Gastroesophageal sphincter (tissue), 4 donors: ENCODE results near the gene TSPAN15. TPM values are rescaled to one million over a fixed set of nuclear protein-coding genes. Genes with fewer than 3 reads are reported as not detected.

ENCODE experiments used
- ATAC-seq: fragments of 150-250 bp; one replicate; pipeline ENCODE4 v1.9.1; 2016; ENCODE audit warnings: mild to moderate bottlenecking, moderate library complexity
- H3K27ac ChIP-seq, 4 donors: fragments of 200-600 bp; sonication (generic) in 3 of 4; 1 replicate in 3 of 4; 2 replicates in 1 of 4; pipeline ENCODE4 v1.5.1; 2016 to 2019
- H3K27me3 ChIP-seq: fragments of 200-600 bp; sonication (generic); one replicate; pipeline ENCODE4 v1.5.1; 2019
- H3K36me3 ChIP-seq, 2 donors: fragments of 200-600 bp; sonication (generic); one replicate each; pipeline ENCODE4 v1.5.1; 2019; ENCODE audit warnings: control low read depth in 1 of 2
- H3K4me1 ChIP-seq, 3 donors: fragments of 200-600 bp; sonication (generic); 1 replicate in 2 of 3; 2 replicates in 1 of 3; pipeline ENCODE4 v1.5.1; 2016 to 2019; ENCODE audit warnings: control low read depth in 2 of 3
- H3K4me3 ChIP-seq, 2 donors: fragments of 200-600 bp; sonication (generic); one replicate each; pipeline ENCODE4 v1.5.1; 2019; ENCODE audit warnings: mild to moderate bottlenecking in 1 of 2, moderate library complexity in 1 of 2
- H3K9me3 ChIP-seq, 3 donors: fragments of 200-600 bp; sonication (generic); one replicate each; pipeline ENCODE4 v1.5.1; 2017 to 2019; ENCODE audit warnings: control low read depth in 2 of 3
- CTCF ChIP-seq, 4 experiments: fragments of 200-600 bp in 2 of 4; fragments of 450-650 bp in 2 of 4; sonication (generic) in 1 of 4; IDR thresholded peaks; one replicate each; pipeline ENCODE4 v1.5.1; 2017 to 2019; ENCODE audit warnings: antibody characterized with exemption in 4 of 4, mild to moderate bottlenecking in 2 of 4, moderate library complexity in 2 of 4
- EP300 ChIP-seq: sonication (generic); formaldehyde crosslinking; IDR thresholded peaks from one replicate; pipeline ENCODE4 v1.6.1; 2017; ENCODE audit warnings: antibody characterized with exemption, mild to moderate bottlenecking
- POLR2A ChIP-seq, 2 donors: fragments of 450-650 bp; IDR thresholded peaks; one replicate each; pipeline ENCODE4 v1.6.1; 2017; ENCODE audit warnings: antibody characterized with exemption in 2 of 2, mild to moderate bottlenecking in 2 of 2, moderate library complexity in 1 of 2
- POLR2AphosphoS5 ChIP-seq: sonication (generic); formaldehyde crosslinking; IDR thresholded peaks from one replicate; pipeline ENCODE4 v1.6.1; 2017; ENCODE audit warnings: antibody characterized with exemption
- WGBS, 2 donors: methylation state at CpG; one replicate each; pipeline ENCODE4 v1.1.5; 2018; ENCODE audit warnings: low coverage in 1 of 2; 5-methylcytosine and 5-hydroxymethylcytosine counted together
- total RNA-seq, 4 donors: library from RNA; depleted of rRNA; stranded (reverse); fragments of >200 nt; gene quantifications; one replicate each; pipeline ENCODE4 v1.1.0, GENCODE V29; 2016

The TSPAN15 gene
- total RNA-seq, 4 donors from 2014 or later, result 51.9 to 66.7 (median 58.1) TPM

GRCh38 chr10:69504576-69505250 is 53.4 kb downstream of the TSPAN15 start:
- WGBS, 2 donors, result no CpG with 5 or more reads among the region's 6 CpGs
- no peak for ATAC-seq
- peaks cover 0 to 46% (median 5%) of the 10 kb centered on the region in 3 donors for H3K4me1 ChIP-seq
- peaks cover 0 to 41% of the 10 kb centered on the region in 2 donors for H3K36me3 ChIP-seq
- no peaks in the 10 kb centered on the region for H3K9me3 ChIP-seq
- H3K4me3 ChIP-seq, result no peak overlapping the region
- TF ChIP-seq CTCF (IDR thresholded peaks at IDR 0.05) (no peak), EP300 (no peak), POLR2A (IDR thresholded peaks at IDR 0.05) (no peak), POLR2AphosphoS5 (no peak)
- H3K27ac ChIP-seq, result peak overlapping the region in 3 of 4 donors; percentile 42 to 84 (median 83)
- H3K27me3 ChIP-seq, result no peaks in the 10 kb centered on the region

- Histone ChIP-seq H3K9me3 (no peaks in the 10 kb centered on the region), H3K4me1 (peaks cover 0 to 36% (median 5%) of the 10 kb centered on the region in 3 donors), H3K4me3 (no peak overlapping the region), H3K27me3 (no peaks in the 10 kb centered on the region), H3K36me3 (peaks cover 0 to 38% of the 10 kb centered on the region in 2 donors), H3K27ac (peak overlapping the region in 3 of 4 donors; percentile 82 to 84 (median 83))
- ATAC-seq, result no peak
- 82 to 86% methylated on average over 2 to 5 of the region's 15 CpGs for WGBS, 2 donors
- no peak for TF ChIP-seq POLR2A (IDR thresholded peaks at IDR 0.05)
- TF ChIP-seq CTCF (IDR thresholded peaks at IDR 0.05), result no peak
- TF ChIP-seq POLR2AphosphoS5, result no peak
- no peak for TF ChIP-seq EP300
These were observed 54.5 kb downstream of the TSPAN15 start for GRCh38 chr10:69505636-69506318.

GRCh38 chr10:69506487-69506833 is 55.2 kb downstream of the TSPAN15 start:
- peaks cover 0 to 37% of the 10 kb centered on the region in 2 donors for H3K36me3 ChIP-seq
- no peaks in the 10 kb centered on the region for H3K9me3 ChIP-seq
- WGBS, 2 donors, result 80% methylated on average over 1 of the region's 3 CpGs; no CpG with 5 or more reads in 1 of the 2 donors
- ATAC-seq, result no peak
- no peaks in the 10 kb centered on the region for H3K27me3 ChIP-seq
- no peak overlapping the region for H3K4me3 ChIP-seq
- peak overlapping the region in 3 of 4 donors; percentile 82 to 84 (median 83) for H3K27ac ChIP-seq
- peaks cover 0 to 29% (median 5%) of the 10 kb centered on the region in 3 donors for H3K4me1 ChIP-seq
- TF ChIP-seq POLR2AphosphoS5 (no peak), POLR2A (IDR thresholded peaks at IDR 0.05) (no peak), CTCF (IDR thresholded peaks at IDR 0.05) (no peak), EP300 (no peak)

- TF ChIP-seq POLR2AphosphoS5, result no peak
- WGBS, 2 donors, result 37 to 53% methylated on average over 3 to 5 of the region's 19 CpGs
- H3K4me3 ChIP-seq, result no peak overlapping the region
- ATAC-seq, result peak; percentile 8
- peaks cover 0 to 41% of the 10 kb centered on the region in 2 donors for H3K36me3 ChIP-seq
- peak overlapping the region in 3 of 4 donors; percentile 82 to 84 (median 83) for H3K27ac ChIP-seq
- no peaks in the 10 kb centered on the region for H3K27me3 ChIP-seq
- no peaks in the 10 kb centered on the region for H3K9me3 ChIP-seq
- H3K4me1 ChIP-seq, result peaks cover 0 to 25% (median 5%) of the 10 kb centered on the region in 3 donors
These were observed 55.8 kb downstream of the TSPAN15 start for GRCh38 chr10:69506834-69507713.

- 83 to 94% methylated on average over 3 to 4 of the region's 7 CpGs for WGBS, 2 donors
These were observed 57.6 kb downstream of the TSPAN15 start for GRCh38 chr10:69508738-69509340.

More at GRCh38 chr10:69508738-69509340, 57.6 kb downstream of the TSPAN15 start:
- no peaks in the 10 kb centered on the region for H3K9me3 ChIP-seq
- H3K27me3 ChIP-seq, result no peaks in the 10 kb centered on the region
- no peak for ATAC-seq
- H3K4me1 ChIP-seq, result peaks cover 0 to 25% (median 5%) of the 10 kb centered on the region in 3 donors
- peaks cover 0 to 33% of the 10 kb centered on the region in 2 donors for H3K36me3 ChIP-seq
- TF ChIP-seq CTCF (IDR thresholded peaks at IDR 0.05) (no peak), POLR2A (IDR thresholded peaks at IDR 0.05) (no peak), EP300 (no peak), POLR2AphosphoS5 (no peak)
- H3K27ac ChIP-seq, result peak overlapping the region in 1 of 4 donors; percentile 12
- H3K4me3 ChIP-seq, result no peak overlapping the region
